K562 (cell line): Measurements from ENCODE around the gene RNF26. TPM values are rescaled to one million over a fixed set of nuclear protein-coding genes. Genes with fewer than 3 reads are reported as not detected.

Experiments
- ATAC-seq: fragments of 200-7000 bp; cut with Tn5 transposase; 3 replicates; pipeline ENCODE4 v1.9.1; 2020; ENCODE audit warnings: moderate library complexity
- BruUV-seq: library from RNA; stranded (reverse); fragments of 400-500 nt; replicated peaks from 2 replicates; lab custom pipeline; 2021; lab: Mats Ljungman, UMichigan
- CTCF ChIA-PET: fragments of 300-600 bp; formaldehyde crosslinking; extraction: SDS; loops from one replicate; lab custom pipeline; 2021; ENCODE audit warnings: low intra/inter-chr PET ratio; lab: Yijun Ruan, JAX
- POLR2A ChIA-PET: fragments of 300-600, 350-650 bp; sonication (Branson Sonifier 250); formaldehyde crosslinking; extraction: SDS; loops from one replicate; lab custom pipeline; 2021; ENCODE audit warnings: antibody characterized with exemption, inconsistent platforms; lab: Yijun Ruan, JAX
- DNase-seq, 4 experiments: peaks; one replicate each; pipeline versions ENCODE4 v3.0.0 to v3.0.0-alpha.2; 2011 to 2018; ENCODE audit warnings: low spot score in 3 of 4, mixed read lengths in 3 of 4; ENCODE audit errors: extremely low read depth in 1 of 4
- FAIRE-seq: peaks from 2 replicates; lab custom pipeline; 2011; peaks lifted over from hg19 to GRCh38; lab: Jason Lieb, UNC
- H2AFZ ChIP-seq: 2 replicates; pipeline ENCODE4 v1.6.0; 2011; ENCODE audit warnings: low read depth, low read length, control low read depth, inconsistent platforms
- H3K27ac ChIP-seq: fragments of 200-600 bp; 3 replicates; pipeline ENCODE4 v1.8.0; 2011; ENCODE audit warnings: low read depth, mild to moderate bottlenecking, control low read depth, inconsistent platforms, low read length, moderate library complexity, mixed read lengths; ENCODE audit errors: extremely low read depth
- H3K27me3 ChIP-seq, 2 experiments: fragments of 300-600 bp in 1 of 2; 2 replicates in 1 of 2; 3 replicates in 1 of 2; pipeline versions ENCODE4 v1.6.0 to v1.8.0; 2011; ENCODE audit warnings: inconsistent platforms in 2 of 2, low read length in 2 of 2, mild to moderate bottlenecking in 1 of 2, mixed read lengths in 1 of 2, moderate library complexity in 1 of 2; ENCODE audit not compliant: control insufficient read depth in 2 of 2, insufficient read depth in 2 of 2
- H3K36me3 ChIP-seq: fragments of 300-600 bp; 3 replicates; pipeline ENCODE4 v1.8.0; 2011; ENCODE audit warnings: mild to moderate bottlenecking, low read length, inconsistent platforms; ENCODE audit not compliant: control insufficient read depth, insufficient read depth
- H3K4me1 ChIP-seq, 2 experiments: fragments of 200-600 bp in 1 of 2; replicated peaks in 1 of 2; 2 replicates in 1 of 2; 3 replicates in 1 of 2; pipeline versions ENCODE4 v1.5.1 to v1.8.0; 2011; ENCODE audit warnings: inconsistent platforms in 2 of 2, low read length in 2 of 2, mild to moderate bottlenecking in 1 of 2, mixed read lengths in 1 of 2, moderate library complexity in 1 of 2; ENCODE audit not compliant: control insufficient read depth in 2 of 2, insufficient read depth in 2 of 2
- H3K4me2 ChIP-seq: 2 replicates; pipeline ENCODE4 v1.6.1; 2011; ENCODE audit warnings: low read length, control low read depth, inconsistent platforms, mixed read lengths; ENCODE audit not compliant: insufficient read depth
- H3K4me3 ChIP-seq: fragments of 200-600 bp; sonication (generic), shearing (Covaris generic); 2 replicates; pipeline ENCODE4 v1.5.1; 2016; ENCODE audit warnings: control low read depth, inconsistent platforms
- H3K79me2 ChIP-seq: fragments of 200-600 bp; 3 replicates; pipeline ENCODE4 v1.8.0; 2011; ENCODE audit warnings: low read length, inconsistent platforms; ENCODE audit not compliant: control insufficient read depth, insufficient read depth
- H3K9ac ChIP-seq, 2 experiments: 2 replicates each; pipeline versions ENCODE4 v1.6.0 to v1.6.1; 2011; ENCODE audit warnings: low read depth in 2 of 2, low read length in 2 of 2, control low read depth in 1 of 2, inconsistent platforms in 1 of 2, mild to moderate bottlenecking in 1 of 2, mixed read lengths in 1 of 2; ENCODE audit not compliant: insufficient read depth in 1 of 2
- H3K9me1 ChIP-seq: one replicate; pipeline ENCODE4 v1.6.0; 2011; ENCODE audit warnings: inconsistent platforms, mild to moderate bottlenecking, low read length, moderate library complexity; ENCODE audit not compliant: control insufficient read depth, insufficient read depth
- H3K9me3 ChIP-seq: replicated peaks from 2 replicates; pipeline ENCODE4 v1.5.1; 2011; ENCODE audit warnings: low read depth, low read length, inconsistent platforms; ENCODE audit not compliant: control insufficient read depth, insufficient read depth
- H4K20me1 ChIP-seq: replicated peaks from 2 replicates; pipeline ENCODE4 v1.6.1; 2011; ENCODE audit warnings: low read length, inconsistent platforms, mixed read lengths; ENCODE audit not compliant: control insufficient read depth, insufficient read depth
- CCNT2 ChIP-seq: IDR thresholded peaks from 2 replicates; pipeline ENCODE4 v1.6.1; 2011; ENCODE audit warnings: borderline replicate concordance, low read depth, mild to moderate bottlenecking, moderate library complexity, mixed read lengths, low read length; ENCODE audit not compliant: insufficient read length; ENCODE audit errors: extremely low read depth
- EGR1 ChIP-seq: fragments of 450-650 bp; conservative IDR thresholded peaks from 2 replicates; pipeline ENCODE4 v1.6.1; 2017; ENCODE audit warnings: mild to moderate bottlenecking
- HOXB6 ChIP-seq: fragments of 250-450 bp; sonication (Bioruptor Pico); IDR thresholded peaks from 2 replicates; pipeline ENCODE4 v1.5.1; 2022; ENCODE audit warnings: mild to moderate bottlenecking, borderline replicate concordance
- LEF1 ChIP-seq: fragments of 450-650 bp; IDR thresholded peaks from 2 replicates; pipeline ENCODE4 v1.6.1; 2016; ENCODE audit warnings: mild to moderate bottlenecking
- NR3C1 ChIP-seq: sonication (generic); formaldehyde crosslinking; IDR thresholded peaks from 2 replicates; pipeline ENCODE4 v1.8.1; 2022; ENCODE audit warnings: missing genetic modification reagents
- PRMT5 ChIP-seq: sonication (generic); formaldehyde crosslinking; IDR thresholded peaks from 2 replicates; pipeline ENCODE4 v1.5.0; 2020; ENCODE audit warnings: missing genetic modification reagents
- WGBS: fragments of 100-300 bp; shearing (Covaris generic); methylation state at CpG from one replicate; pipeline ENCODE4 v1.1.6; 2016; ENCODE audit warnings: low coverage, mixed read lengths; ENCODE audit not compliant: insufficient coverage; ENCODE audit errors: missing lambda C conversion rate; 5-methylcytosine and 5-hydroxymethylcytosine counted together
- in situ Hi-C: fragments of 300-500 bp; cut with MboI; formaldehyde crosslinking; loops from 4 replicates; pipeline ENCODE4 v1.15.0; 2018; ENCODE audit warnings: inconsistent platforms, mixed read lengths
- intact Hi-C: fragments of 100-400 bp; cut with micrococcal nuclease; formaldehyde crosslinking; loops from 2 replicates; pipeline ENCODE4 v1.14.2; 2022
- polyA plus RNA-seq, 8 experiments: library from polyadenylated mRNA; depleted of rRNA in 4 of 8; stranded (reverse) in 5 of 8; unstranded in 3 of 8; fragments of >200 nt; fragmentation: Nextera tagmentation in 2 of 8; fragmentation: Illumina TruSeq in 1 of 8; extraction: Ambion mirVana in 2 of 8; extraction: Trizol in 1 of 8; gene quantifications; 2 replicates each; pipeline versions ENCODE4 v1.2.1 to v1.2.3, GENCODE V29; 2011 to 2014; ENCODE audit warnings: inconsistent platforms in 1 of 8, missing spikeins in 1 of 8
- total RNA-seq, 7 experiments: library from RNA; depleted of rRNA in 6 of 7; stranded (reverse); fragments of >200 nt in 6 of 7; fragmentation: Illumina TruSeq in 2 of 7; extraction: Trizol in 2 of 7; gene quantifications; 2 replicates each; pipeline versions ENCODE4 v1.2.1 to v1.2.3, GENCODE V29; 2011 to 2021; ENCODE audit warnings: low replicate concordance in 1 of 7
- TF ChIP-seq, protein P1 (sequence below): fragments of 450-650 bp; IDR thresholded peaks from 2 replicates; pipeline ENCODE4 v1.6.1; 2016
- TF ChIP-seq, protein P2 (sequence below): fragments of 200-600 bp; sonication (generic); IDR thresholded peaks from one replicate; pipeline ENCODE4 v1.6.1; 2012; ENCODE audit warnings: mild to moderate bottlenecking, low read depth, low read length, inconsistent platforms

Gene RNF26
- total and polyA plus RNA-seq, 9 of the 15 experiments (the other 6 are each of a cell fraction or from before 2014, with no cell fraction given): 5.3 to 53.6 (median 12.7) TPM

DNA sequence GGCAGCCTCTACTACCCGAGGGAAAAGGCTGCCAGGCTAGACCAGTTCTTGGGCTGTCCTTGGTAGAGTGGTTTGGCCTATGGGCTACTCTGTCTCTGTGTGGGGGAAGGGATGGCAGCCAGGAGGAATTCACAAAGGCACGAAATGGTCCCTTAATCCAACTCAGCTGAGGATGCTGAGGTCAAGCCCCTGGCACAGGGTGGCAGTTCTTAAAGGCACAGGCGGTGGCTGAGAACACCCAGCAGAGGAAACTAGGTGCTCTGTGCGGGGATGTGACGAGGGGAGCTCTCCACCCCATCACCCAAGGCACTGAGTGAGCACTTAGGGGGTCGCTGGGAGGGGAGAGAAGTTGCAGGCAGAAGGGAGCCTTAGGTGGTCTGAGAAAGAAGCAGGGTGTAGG is 12.3 kb downstream of the RNF26 start, which contains the start of gene MFRP:
Gene MFRP, minus strand, starts transcription at position 101 of the 400 bp plus-strand sequence. CDS start 192 bp downstream, outside the sequence.
- no peak for DNase-seq
- no peak for TF ChIP-seq EGR1
- TF ChIP-seq PRMT5 (CRISPR knock-in tag): no peak
- no peak for TF ChIP-seq HOXB6 (CRISPR knock-in tag)
- TF ChIP-seq NR3C1 (CRISPR knock-in tag): no peak
- no peak for TF ChIP-seq CCNT2
- TF ChIP-seq, protein P1, sequence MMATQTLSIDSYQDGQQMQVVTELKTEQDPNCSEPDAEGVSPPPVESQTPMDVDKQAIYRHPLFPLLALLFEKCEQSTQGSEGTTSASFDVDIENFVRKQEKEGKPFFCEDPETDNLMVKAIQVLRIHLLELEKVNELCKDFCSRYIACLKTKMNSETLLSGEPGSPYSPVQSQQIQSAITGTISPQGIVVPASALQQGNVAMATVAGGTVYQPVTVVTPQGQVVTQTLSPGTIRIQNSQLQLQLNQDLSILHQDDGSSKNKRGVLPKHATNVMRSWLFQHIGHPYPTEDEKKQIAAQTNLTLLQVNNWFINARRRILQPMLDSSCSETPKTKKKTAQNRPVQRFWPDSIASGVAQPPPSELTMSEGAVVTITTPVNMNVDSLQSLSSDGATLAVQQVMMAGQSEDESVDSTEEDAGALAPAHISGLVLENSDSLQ: no peak
- TF ChIP-seq, protein P2, sequence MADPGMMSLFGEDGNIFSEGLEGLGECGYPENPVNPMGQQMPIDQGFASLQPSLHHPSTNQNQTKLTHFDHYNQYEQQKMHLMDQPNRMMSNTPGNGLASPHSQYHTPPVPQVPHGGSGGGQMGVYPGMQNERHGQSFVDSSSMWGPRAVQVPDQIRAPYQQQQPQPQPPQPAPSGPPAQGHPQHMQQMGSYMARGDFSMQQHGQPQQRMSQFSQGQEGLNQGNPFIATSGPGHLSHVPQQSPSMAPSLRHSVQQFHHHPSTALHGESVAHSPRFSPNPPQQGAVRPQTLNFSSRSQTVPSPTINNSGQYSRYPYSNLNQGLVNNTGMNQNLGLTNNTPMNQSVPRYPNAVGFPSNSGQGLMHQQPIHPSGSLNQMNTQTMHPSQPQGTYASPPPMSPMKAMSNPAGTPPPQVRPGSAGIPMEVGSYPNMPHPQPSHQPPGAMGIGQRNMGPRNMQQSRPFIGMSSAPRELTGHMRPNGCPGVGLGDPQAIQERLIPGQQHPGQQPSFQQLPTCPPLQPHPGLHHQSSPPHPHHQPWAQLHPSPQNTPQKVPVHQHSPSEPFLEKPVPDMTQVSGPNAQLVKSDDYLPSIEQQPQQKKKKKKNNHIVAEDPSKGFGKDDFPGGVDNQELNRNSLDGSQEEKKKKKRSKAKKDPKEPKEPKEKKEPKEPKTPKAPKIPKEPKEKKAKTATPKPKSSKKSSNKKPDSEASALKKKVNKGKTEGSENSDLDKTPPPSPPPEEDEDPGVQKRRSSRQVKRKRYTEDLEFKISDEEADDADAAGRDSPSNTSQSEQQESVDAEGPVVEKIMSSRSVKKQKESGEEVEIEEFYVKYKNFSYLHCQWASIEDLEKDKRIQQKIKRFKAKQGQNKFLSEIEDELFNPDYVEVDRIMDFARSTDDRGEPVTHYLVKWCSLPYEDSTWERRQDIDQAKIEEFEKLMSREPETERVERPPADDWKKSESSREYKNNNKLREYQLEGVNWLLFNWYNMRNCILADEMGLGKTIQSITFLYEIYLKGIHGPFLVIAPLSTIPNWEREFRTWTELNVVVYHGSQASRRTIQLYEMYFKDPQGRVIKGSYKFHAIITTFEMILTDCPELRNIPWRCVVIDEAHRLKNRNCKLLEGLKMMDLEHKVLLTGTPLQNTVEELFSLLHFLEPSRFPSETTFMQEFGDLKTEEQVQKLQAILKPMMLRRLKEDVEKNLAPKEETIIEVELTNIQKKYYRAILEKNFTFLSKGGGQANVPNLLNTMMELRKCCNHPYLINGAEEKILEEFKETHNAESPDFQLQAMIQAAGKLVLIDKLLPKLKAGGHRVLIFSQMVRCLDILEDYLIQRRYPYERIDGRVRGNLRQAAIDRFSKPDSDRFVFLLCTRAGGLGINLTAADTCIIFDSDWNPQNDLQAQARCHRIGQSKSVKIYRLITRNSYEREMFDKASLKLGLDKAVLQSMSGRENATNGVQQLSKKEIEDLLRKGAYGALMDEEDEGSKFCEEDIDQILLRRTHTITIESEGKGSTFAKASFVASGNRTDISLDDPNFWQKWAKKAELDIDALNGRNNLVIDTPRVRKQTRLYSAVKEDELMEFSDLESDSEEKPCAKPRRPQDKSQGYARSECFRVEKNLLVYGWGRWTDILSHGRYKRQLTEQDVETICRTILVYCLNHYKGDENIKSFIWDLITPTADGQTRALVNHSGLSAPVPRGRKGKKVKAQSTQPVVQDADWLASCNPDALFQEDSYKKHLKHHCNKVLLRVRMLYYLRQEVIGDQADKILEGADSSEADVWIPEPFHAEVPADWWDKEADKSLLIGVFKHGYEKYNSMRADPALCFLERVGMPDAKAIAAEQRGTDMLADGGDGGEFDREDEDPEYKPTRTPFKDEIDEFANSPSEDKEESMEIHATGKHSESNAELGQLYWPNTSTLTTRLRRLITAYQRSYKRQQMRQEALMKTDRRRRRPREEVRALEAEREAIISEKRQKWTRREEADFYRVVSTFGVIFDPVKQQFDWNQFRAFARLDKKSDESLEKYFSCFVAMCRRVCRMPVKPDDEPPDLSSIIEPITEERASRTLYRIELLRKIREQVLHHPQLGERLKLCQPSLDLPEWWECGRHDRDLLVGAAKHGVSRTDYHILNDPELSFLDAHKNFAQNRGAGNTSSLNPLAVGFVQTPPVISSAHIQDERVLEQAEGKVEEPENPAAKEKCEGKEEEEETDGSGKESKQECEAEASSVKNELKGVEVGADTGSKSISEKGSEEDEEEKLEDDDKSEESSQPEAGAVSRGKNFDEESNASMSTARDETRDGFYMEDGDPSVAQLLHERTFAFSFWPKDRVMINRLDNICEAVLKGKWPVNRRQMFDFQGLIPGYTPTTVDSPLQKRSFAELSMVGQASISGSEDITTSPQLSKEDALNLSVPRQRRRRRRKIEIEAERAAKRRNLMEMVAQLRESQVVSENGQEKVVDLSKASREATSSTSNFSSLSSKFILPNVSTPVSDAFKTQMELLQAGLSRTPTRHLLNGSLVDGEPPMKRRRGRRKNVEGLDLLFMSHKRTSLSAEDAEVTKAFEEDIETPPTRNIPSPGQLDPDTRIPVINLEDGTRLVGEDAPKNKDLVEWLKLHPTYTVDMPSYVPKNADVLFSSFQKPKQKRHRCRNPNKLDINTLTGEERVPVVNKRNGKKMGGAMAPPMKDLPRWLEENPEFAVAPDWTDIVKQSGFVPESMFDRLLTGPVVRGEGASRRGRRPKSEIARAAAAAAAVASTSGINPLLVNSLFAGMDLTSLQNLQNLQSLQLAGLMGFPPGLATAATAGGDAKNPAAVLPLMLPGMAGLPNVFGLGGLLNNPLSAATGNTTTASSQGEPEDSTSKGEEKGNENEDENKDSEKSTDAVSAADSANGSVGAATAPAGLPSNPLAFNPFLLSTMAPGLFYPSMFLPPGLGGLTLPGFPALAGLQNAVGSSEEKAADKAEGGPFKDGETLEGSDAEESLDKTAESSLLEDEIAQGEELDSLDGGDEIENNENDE: no peak
- TF ChIP-seq LEF1: no peak
- TF ChIP-seq, all 486 proteins: peak for 0
- Histone ChIP-seq H4K20me1 (no peaks in the 10 kb centered on the region; the same call in 1 of the 2 replicates), H3K36me3 (no peaks in the 10 kb centered on the region), H3K79me2 (no peaks in the 10 kb centered on the region), H3K9me3 (no peaks in the 10 kb centered on the region), H3K4me3 (no peak within 1 kb of the TSS), H2AFZ (no peak within 1 kb of the TSS), H3K4me2 (no peak within 1 kb of the TSS), H3K4me1 (peaks cover 0 to 13% of the 10 kb centered on the region in 2 experiments; a peak in 3 of 5 replicates), H3K9ac (peak within 1 kb of the TSS in 1 of 2 experiments; percentile 6; a peak in 1 of 4 replicates), H3K9me1 (no peaks in the 10 kb centered on the region), H3K27ac (no peak within 1 kb of the TSS), H3K27me3 (peaks cover 0 to 21% of the 10 kb centered on the region in 2 experiments; a peak in 3 of 5 replicates)
- no TSS peak for BruUV-seq
- WGBS: 9% methylated on average over 4 of the region's 6 CpGs
- CTCF ChIA-PET: no interaction called here
- ATAC-seq (no peak), FAIRE-seq (no peak)
- intact Hi-C loops (no loop called here), in situ Hi-C loops (no loop called here)
- POLR2A ChIA-PET: interaction anchor here (0.9 to 1.0 kb wide), 2 partner anchors 18 to 24 kb away, joined by 3 to 5 read pairs; no protein-coding TSS in a partner anchor
